ENCODE measurements around the gene AGRN. TPM values are rescaled to one million over a fixed set of nuclear protein-coding genes. Genes with fewer than 3 reads are reported as not detected.
"Not testable (repeated sequence)": the region's sequence is repeated elsewhere in the genome, so short reads cannot be mapped to it uniquely, and the experiment has no call there.

Gene AGRN
- polyA plus RNA-seq, 2 donors = 17.0 to 40.6 TPM

GRCh38 chr1:981491-981954 is 38.4 kb upstream of the AGRN start:
- Histone ChIP-seq H3K36me3 (ENCODE audit: control insufficient read depth in 2 of 2, insufficient read depth in 2 of 2, low read length in 1 of 2) (no peaks in the 10 kb centered on the region), H3K27ac (ENCODE audit: low read depth in 2 of 2, low read length in 1 of 2) (no peak overlapping the region), H3K4me3 (ENCODE audit: low read depth in 1 of 2, low read length in 2 of 2) (no peak overlapping the region), H3K27me3 (ENCODE audit: control insufficient read depth in 1 of 2, insufficient read depth in 2 of 2, low read length in 2 of 2) (peaks cover 0 to 2% of the 10 kb centered on the region in 2 donors), H3K4me1 (ENCODE audit: control insufficient read depth in 2 of 2, insufficient read depth in 2 of 2, low read length in 1 of 2) (no peaks in the 10 kb centered on the region), H3K9me3 (ENCODE audit: control insufficient read depth in 2 of 2, insufficient read depth in 1 of 2, low read depth in 1 of 2, low read length in 1 of 2) (peaks cover 0 to 4% of the 10 kb centered on the region in 2 donors)
- 71 to 74% methylated on average over 20 to 21 of the region's 21 CpGs for WGBS, 2 donors

DNA sequence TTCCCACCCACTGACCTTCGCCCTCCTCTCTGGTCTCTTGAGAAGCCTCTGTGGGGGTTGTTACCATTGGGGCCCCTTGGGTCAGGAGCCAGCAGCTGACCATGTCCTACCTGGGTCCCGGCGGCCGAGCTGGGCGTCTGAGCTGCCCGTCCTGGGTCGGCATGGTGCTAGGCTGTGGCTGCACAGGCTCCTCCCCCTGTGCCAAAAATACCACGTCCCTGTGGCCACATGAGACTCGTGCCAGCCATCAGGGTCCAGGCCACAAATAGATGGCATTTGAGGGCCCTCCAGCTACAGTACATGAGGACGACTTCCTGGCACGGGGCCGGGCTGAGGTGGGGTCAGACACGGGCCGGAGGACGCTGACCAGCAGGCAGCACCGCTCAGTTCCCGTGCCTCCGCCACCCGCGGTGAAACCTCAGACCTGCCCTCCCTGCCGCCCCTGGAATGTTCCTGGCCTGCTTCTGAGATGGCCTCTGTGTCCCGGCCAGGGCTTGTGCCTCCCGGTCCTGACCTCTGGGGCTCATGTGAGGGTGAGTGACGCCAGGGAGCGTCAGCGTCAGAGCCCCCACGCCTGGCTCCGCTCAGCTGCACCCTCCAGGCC is 37.9 kb upstream of the AGRN start, which contains the start of gene PERM1:
PERM1 (minus strand) TSS at position 139 of the 604 bp plus-strand sequence. CDS start 1,064 bp downstream, outside the sequence.
- H3K4me1 ChIP-seq (ENCODE audit: control insufficient read depth in 2 of 2, insufficient read depth in 2 of 2, low read length in 1 of 2) = no peaks in the 10 kb centered on the region
- peaks cover 0 to 4% of the 10 kb centered on the region in 2 donors for H3K9me3 ChIP-seq (ENCODE audit: control insufficient read depth in 2 of 2, insufficient read depth in 1 of 2, low read depth in 1 of 2, low read length in 1 of 2)
- H3K27me3 ChIP-seq (ENCODE audit: control insufficient read depth in 1 of 2, insufficient read depth in 2 of 2, low read length in 2 of 2) = peaks cover 0 to 2% of the 10 kb centered on the region in 2 donors
- 50 to 58% methylated on average over 28 of the region's 28 CpGs for WGBS, 2 donors
- H3K36me3 ChIP-seq (ENCODE audit: control insufficient read depth in 2 of 2, insufficient read depth in 2 of 2, low read length in 1 of 2) = no peaks in the 10 kb centered on the region
- H3K4me3 ChIP-seq (ENCODE audit: low read depth in 1 of 2, low read length in 2 of 2) = no peak within 1 kb of the TSS
- no peak within 1 kb of the TSS for H3K27ac ChIP-seq (ENCODE audit: low read depth in 2 of 2, low read length in 1 of 2)

- no peak overlapping the region for H3K4me3 ChIP-seq (ENCODE audit: low read depth in 1 of 2, low read length in 2 of 2)
- WGBS, 2 donors = 62 to 69% methylated on average over 43 of the region's 43 CpGs
- H3K27ac ChIP-seq (ENCODE audit: low read depth in 2 of 2, low read length in 1 of 2) = no peak overlapping the region
- peaks cover 0 to 4% of the 10 kb centered on the region in 2 donors for H3K9me3 ChIP-seq (ENCODE audit: control insufficient read depth in 2 of 2, insufficient read depth in 1 of 2, low read depth in 1 of 2, low read length in 1 of 2)
- no peaks in the 10 kb centered on the region for H3K36me3 ChIP-seq (ENCODE audit: control insufficient read depth in 2 of 2, insufficient read depth in 2 of 2, low read length in 1 of 2)
- H3K4me1 ChIP-seq (ENCODE audit: control insufficient read depth in 2 of 2, insufficient read depth in 2 of 2, low read length in 1 of 2) = no peaks in the 10 kb centered on the region
- peaks cover 0 to 2% of the 10 kb centered on the region in 2 donors for H3K27me3 ChIP-seq (ENCODE audit: control insufficient read depth in 1 of 2, insufficient read depth in 2 of 2, low read length in 2 of 2)
Observed at GRCh38 chr1:982765-983436, 37.0 kb upstream of the AGRN start.

- H3K9me3 ChIP-seq (ENCODE audit: control insufficient read depth in 2 of 2, insufficient read depth in 1 of 2, low read depth in 1 of 2, low read length in 1 of 2) = peaks cover 0 to 4% of the 10 kb centered on the region in 2 donors
- peaks cover 0 to 2% of the 10 kb centered on the region in 2 donors for H3K27me3 ChIP-seq (ENCODE audit: control insufficient read depth in 1 of 2, insufficient read depth in 2 of 2, low read length in 2 of 2)
- H3K4me1 ChIP-seq (ENCODE audit: control insufficient read depth in 2 of 2, insufficient read depth in 2 of 2, low read length in 1 of 2) = no peaks in the 10 kb centered on the region
- H3K36me3 ChIP-seq (ENCODE audit: control insufficient read depth in 2 of 2, insufficient read depth in 2 of 2, low read length in 1 of 2) = no peaks in the 10 kb centered on the region
- 15 to 21% methylated on average over 23 to 29 of the region's 29 CpGs for WGBS, 2 donors
- no peak overlapping the region for H3K27ac ChIP-seq (ENCODE audit: low read depth in 2 of 2, low read length in 1 of 2)
- H3K4me3 ChIP-seq (ENCODE audit: low read depth in 1 of 2, low read length in 2 of 2) = no peak overlapping the region
Observed at GRCh38 chr1:983798-984475, 36.0 kb upstream of the AGRN start.

- Histone ChIP-seq H3K4me3 (ENCODE audit: low read depth in 1 of 2, low read length in 2 of 2) (no peak overlapping the region), H3K27me3 (ENCODE audit: control insufficient read depth in 1 of 2, insufficient read depth in 2 of 2, low read length in 2 of 2) (peaks cover 0 to 2% of the 10 kb centered on the region in 2 donors), H3K27ac (ENCODE audit: low read depth in 2 of 2, low read length in 1 of 2) (no peak overlapping the region), H3K9me3 (ENCODE audit: control insufficient read depth in 2 of 2, insufficient read depth in 1 of 2, low read depth in 1 of 2, low read length in 1 of 2) (peaks cover 0 to 4% of the 10 kb centered on the region in 2 donors), H3K4me1 (ENCODE audit: control insufficient read depth in 2 of 2, insufficient read depth in 2 of 2, low read length in 1 of 2) (no peaks in the 10 kb centered on the region), H3K36me3 (ENCODE audit: control insufficient read depth in 2 of 2, insufficient read depth in 2 of 2, low read length in 1 of 2) (no peaks in the 10 kb centered on the region)
- WGBS, 2 donors = 49 to 58% methylated on average over 12 of the region's 12 CpGs
Observed at GRCh38 chr1:984476-984814, 35.5 kb upstream of the AGRN start.

- Histone ChIP-seq H3K4me3 (ENCODE audit: low read depth in 1 of 2, low read length in 2 of 2) (no peak overlapping the region), H3K27me3 (ENCODE audit: control insufficient read depth in 1 of 2, insufficient read depth in 2 of 2, low read length in 2 of 2) (peaks cover 0 to 2% of the 10 kb centered on the region in 2 donors), H3K27ac (ENCODE audit: low read depth in 2 of 2, low read length in 1 of 2) (no peak overlapping the region), H3K36me3 (ENCODE audit: control insufficient read depth in 2 of 2, insufficient read depth in 2 of 2, low read length in 1 of 2) (no peaks in the 10 kb centered on the region), H3K9me3 (ENCODE audit: control insufficient read depth in 2 of 2, insufficient read depth in 1 of 2, low read depth in 1 of 2, low read length in 1 of 2) (peaks cover 0 to 4% of the 10 kb centered on the region in 2 donors), H3K4me1 (ENCODE audit: control insufficient read depth in 2 of 2, insufficient read depth in 2 of 2, low read length in 1 of 2) (no peaks in the 10 kb centered on the region)
- WGBS, 2 donors = 74 to 80% methylated on average over 12 to 13 of the region's 13 CpGs
Observed at GRCh38 chr1:985126-985525, 34.8 kb upstream of the AGRN start.

GRCh38 chr1:988061-988460 is 31.9 kb upstream of the AGRN start:
- not testable (repeated sequence) for H3K27me3 ChIP-seq (ENCODE audit: control insufficient read depth in 1 of 2, insufficient read depth in 2 of 2, low read length in 2 of 2); H3K4me1 ChIP-seq (ENCODE audit: control insufficient read depth in 2 of 2, insufficient read depth in 2 of 2, low read length in 1 of 2); H3K4me3 ChIP-seq (ENCODE audit: low read depth in 1 of 2, low read length in 2 of 2); H3K9me3 ChIP-seq (ENCODE audit: control insufficient read depth in 2 of 2, insufficient read depth in 1 of 2, low read depth in 1 of 2, low read length in 1 of 2); H3K27ac ChIP-seq (ENCODE audit: low read depth in 2 of 2, low read length in 1 of 2); H3K36me3 ChIP-seq (ENCODE audit: control insufficient read depth in 2 of 2, insufficient read depth in 2 of 2, low read length in 1 of 2)
- 81 to 86% methylated on average over 5 of the region's 5 CpGs for WGBS, 2 donors

DNA sequence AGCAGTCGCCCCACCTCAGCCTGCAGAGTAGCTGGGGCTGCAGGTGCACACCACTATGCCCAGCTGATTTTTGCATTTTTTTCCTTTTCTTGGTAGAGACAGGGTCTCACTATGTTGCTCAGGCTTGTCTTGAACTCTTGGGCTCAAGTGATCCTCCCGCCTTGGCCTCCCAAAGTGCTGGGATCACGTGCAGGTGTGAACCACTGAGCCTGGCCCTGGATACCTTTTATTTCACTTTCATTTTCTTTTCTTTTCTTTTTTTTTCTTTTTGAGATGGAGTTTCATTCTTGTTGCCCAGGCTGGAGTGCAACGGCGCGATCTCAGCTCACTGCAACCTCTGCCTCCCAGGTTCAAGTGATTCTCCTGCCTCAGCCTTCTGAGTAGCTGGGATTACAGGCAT is 28.6 kb upstream of the AGRN start:
- H3K27ac ChIP-seq (ENCODE audit: low read depth in 2 of 2, low read length in 1 of 2); H3K4me3 ChIP-seq (ENCODE audit: low read depth in 1 of 2, low read length in 2 of 2); H3K36me3 ChIP-seq (ENCODE audit: control insufficient read depth in 2 of 2, insufficient read depth in 2 of 2, low read length in 1 of 2); H3K27me3 ChIP-seq (ENCODE audit: control insufficient read depth in 1 of 2, insufficient read depth in 2 of 2, low read length in 2 of 2); H3K9me3 ChIP-seq (ENCODE audit: control insufficient read depth in 2 of 2, insufficient read depth in 1 of 2, low read depth in 1 of 2, low read length in 1 of 2); H3K4me1 ChIP-seq (ENCODE audit: control insufficient read depth in 2 of 2, insufficient read depth in 2 of 2, low read length in 1 of 2): not testable (repeated sequence)
- 82 to 97% methylated on average over 6 of the region's 6 CpGs for WGBS, 2 donors

DNA sequence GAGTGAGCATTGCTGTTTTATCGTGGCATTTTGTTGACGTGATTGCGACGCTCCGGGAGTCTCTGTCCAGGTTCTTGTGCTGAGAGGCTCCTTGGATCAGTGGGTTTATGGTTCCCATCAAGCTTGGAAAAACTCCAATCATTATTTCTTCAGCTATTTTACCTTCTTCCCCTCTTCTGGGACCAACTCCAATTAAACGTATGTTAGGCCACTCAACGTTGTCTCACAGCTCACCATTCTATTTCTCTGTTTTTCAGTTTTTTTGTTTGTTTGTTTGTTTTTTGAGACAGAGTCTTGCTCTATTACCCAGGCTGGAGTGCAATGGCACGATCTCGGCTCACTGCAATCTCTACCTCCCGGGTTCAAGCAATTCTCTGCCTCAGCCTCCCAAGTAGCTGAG is 28.0 kb upstream of the AGRN start:
- no peak overlapping the region for H3K27ac ChIP-seq (ENCODE audit: low read depth in 2 of 2, low read length in 1 of 2)

More for the DNA sequence above, 28.0 kb upstream of the AGRN start:
- Histone ChIP-seq H3K4me3 (ENCODE audit: low read depth in 1 of 2, low read length in 2 of 2) (no peak overlapping the region), H3K36me3 (ENCODE audit: control insufficient read depth in 2 of 2, insufficient read depth in 2 of 2, low read length in 1 of 2) (no peaks in the 10 kb centered on the region), H3K9me3 (ENCODE audit: control insufficient read depth in 2 of 2, insufficient read depth in 1 of 2, low read depth in 1 of 2, low read length in 1 of 2) (no peaks in the 10 kb centered on the region), H3K27me3 (ENCODE audit: control insufficient read depth in 1 of 2, insufficient read depth in 2 of 2, low read length in 2 of 2) (no peaks in the 10 kb centered on the region), H3K4me1 (ENCODE audit: control insufficient read depth in 2 of 2, insufficient read depth in 2 of 2, low read length in 1 of 2) (no peaks in the 10 kb centered on the region)
- WGBS, 2 donors = 95 to 96% methylated on average over 10 of the region's 10 CpGs
